IPS-11a (cell line): ENCODE data around the gene TBC1D1.
A peak's percentile ranks its signal among the peaks of the same experiment; 100 is the strongest.
"Not testable (repeated sequence)": the region's sequence is repeated elsewhere in the genome, so short reads cannot be mapped to it uniquely, and the experiment has no call there.

Source experiments
- H3K4me3 ChIP-seq: one replicate; pipeline ENCODE4 v1.5.1; 2013; ENCODE audit warnings: low read depth, low read length, control low read depth

The TBC1D1 gene

DNA sequence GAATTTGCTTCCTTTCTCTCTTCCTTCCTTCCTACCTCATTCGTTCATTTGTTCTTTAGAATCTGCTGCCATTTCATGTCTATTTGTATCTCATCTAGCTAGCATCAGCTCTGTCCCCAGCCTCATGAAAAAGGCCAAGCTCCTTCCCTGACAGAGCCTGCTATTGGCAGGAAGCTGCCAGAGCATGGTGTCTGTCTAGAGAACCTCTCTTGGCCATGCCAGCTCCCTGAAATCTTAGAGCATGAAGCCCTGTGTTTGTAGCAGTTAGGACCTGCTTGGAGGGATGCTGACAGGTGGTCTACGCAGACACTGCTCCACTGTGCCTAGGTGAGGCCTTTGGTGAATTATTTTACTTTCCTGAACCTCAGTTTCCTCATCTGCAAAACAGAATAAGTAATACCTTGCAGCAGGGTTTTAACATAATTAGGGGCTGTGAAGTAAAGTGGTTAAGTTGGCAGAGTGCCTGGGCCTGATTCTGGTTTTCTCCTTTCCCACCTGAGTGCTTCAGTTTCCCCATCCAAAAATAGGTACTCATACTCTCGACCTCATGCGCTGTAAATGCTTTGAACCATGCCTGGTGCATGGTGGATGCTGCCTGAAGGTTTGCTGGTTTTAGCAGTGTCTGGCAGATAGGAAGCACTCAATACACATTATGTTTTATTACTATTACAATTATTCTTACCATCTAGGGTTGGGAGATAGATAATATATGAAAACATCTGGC lies 74.0 kb downstream of the TBC1D1 start:
- H3K4me3 ChIP-seq, result no peak overlapping the region

DNA sequence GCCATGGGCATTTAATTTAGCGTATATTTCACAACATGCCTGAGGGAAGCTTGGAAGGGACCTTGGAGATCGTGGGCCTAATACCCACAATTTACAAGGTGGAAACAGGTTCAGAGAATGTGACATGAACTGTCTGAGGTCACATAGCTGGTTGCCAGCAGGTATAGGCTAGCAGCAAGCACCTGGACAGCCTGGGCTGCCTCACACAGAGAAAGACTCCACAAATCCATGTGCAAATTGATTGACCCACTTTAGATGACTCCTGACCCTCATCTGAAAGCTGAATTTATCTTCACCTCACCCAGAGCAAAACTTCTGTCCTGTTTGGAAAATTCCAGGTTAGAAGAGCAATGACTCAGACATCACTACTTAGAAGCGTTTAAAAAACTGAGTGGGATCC lies 75.2 kb downstream of the TBC1D1 start:
- H3K4me3 ChIP-seq, result no peak overlapping the region

DNA sequence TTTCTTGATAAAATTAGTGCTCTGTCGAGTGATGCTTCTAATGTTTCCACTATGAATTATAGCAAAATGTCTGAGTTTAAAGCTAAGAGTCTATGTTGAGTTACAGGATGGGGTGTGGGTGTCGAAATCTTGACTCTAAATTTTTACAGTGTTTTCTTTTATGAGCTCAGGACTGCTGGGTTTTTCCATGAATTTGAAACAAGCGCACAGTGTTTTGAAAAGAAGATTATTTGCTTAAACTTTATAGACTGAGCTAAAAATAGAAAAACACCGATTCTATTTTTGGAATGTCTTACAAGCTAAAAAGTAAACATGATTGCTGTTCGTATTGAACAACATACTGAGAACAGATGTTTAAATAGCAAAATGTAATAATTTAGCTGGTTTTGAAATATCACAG lies 76.9 kb downstream of the TBC1D1 start:
- H3K4me3 ChIP-seq, result no peak overlapping the region

DNA sequence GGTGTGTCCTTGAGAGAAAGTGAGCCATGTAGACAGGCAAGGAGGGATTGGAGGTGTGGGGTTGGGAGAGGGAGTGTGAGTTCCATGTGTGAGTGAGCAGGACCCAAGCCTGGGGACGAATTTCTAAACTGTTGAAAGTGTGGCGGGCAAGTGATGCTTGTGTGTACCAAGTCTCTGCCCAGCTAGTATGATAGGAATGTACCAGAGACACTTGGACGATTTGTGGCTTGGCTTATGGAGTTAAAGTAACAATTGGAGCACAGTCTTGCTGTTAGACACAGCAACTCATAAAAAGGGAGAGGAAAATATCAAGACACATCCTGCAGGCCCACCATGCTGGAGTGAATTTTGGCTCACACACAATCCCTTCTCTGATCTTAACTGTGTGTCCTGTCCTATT lies 77.9 kb downstream of the TBC1D1 start:
- no peak overlapping the region for H3K4me3 ChIP-seq

DNA sequence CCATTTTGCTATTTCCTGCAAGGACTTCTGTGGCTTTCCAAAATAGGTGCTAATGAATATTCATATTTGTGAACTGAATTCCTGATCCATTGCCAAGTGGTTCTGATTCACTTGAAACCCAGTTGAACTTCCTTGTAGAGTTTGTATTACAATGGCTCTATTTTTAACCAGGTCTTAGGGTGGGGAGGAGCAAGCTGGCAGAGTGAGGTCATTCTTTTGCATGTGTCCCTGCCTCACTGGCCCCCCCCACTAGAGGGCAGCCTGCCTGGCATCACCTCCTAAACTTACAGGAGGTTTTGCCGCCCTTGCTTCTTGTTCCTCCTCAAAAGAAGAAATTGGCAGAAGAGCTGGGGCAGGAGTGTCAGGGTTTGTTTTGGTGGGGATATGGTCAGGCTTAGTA lies 79.8 kb downstream of the TBC1D1 start:
- H3K4me3 ChIP-seq, result no peak overlapping the region

DNA sequence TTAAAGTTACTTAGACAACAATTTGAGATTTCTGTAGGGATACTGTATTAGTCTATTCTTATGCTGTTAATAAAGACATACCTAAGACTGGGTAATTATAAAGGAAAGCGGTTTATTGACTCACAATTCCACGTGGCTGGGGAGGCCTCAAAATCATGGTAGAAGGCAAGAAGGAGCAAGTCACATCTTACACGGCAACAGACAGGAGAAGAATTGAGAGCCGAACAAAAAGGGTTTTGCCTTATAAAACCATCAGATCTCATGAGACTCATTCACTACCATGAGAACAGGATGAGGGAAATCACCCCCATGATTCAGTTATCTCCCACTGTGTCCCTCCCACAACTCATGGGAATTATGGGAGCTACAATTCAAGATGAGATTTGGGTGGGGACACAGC lies 80.3 kb downstream of the TBC1D1 start:
- no peak overlapping the region for H3K4me3 ChIP-seq

DNA sequence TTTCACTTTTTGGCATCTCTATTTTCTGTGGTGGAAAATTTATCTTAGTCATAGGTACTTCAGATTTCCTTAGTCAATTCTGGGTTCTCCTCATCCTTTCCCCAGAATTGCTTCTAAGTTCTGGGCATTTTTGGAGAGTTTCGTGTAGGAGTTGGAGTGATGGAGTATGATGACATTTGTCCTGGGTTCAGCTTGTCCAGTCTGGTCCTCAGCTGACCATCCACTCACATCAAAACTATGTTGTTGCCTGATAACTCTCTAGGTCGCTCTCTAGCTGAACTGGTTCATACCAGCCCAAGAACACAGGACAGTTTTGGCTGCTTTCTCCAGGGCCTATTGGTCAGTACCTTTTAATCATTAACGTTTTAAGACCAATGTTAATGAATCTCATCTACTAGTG lies 82.6 kb downstream of the TBC1D1 start:
- H3K4me3 ChIP-seq, result no peak overlapping the region

DNA sequence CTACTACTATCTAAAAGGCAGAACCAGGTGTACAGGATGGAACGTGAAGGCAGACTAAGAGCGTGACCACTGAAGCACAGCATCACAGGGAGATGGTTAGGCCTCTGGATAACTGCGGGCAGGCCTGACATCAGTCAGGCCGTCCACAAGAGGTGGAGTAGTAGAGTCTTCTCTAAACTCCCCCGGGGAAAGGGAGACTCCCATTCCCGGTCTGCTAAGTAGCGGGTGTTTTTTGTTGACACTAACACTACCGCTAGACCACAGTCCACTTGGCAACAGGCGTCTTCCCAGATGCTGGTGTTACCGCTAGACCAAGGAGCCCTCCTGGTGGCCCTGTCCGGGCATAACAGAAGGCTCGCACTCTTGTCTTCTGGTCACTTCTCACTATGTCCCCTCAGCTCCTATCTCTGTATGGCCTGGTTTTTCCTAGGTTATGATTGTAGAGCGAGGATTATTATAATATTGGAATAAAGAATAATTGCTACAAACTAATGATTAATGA lies 84.5 kb downstream of the TBC1D1 start:
- H3K4me3 ChIP-seq, result not testable (repeated sequence)

DNA sequence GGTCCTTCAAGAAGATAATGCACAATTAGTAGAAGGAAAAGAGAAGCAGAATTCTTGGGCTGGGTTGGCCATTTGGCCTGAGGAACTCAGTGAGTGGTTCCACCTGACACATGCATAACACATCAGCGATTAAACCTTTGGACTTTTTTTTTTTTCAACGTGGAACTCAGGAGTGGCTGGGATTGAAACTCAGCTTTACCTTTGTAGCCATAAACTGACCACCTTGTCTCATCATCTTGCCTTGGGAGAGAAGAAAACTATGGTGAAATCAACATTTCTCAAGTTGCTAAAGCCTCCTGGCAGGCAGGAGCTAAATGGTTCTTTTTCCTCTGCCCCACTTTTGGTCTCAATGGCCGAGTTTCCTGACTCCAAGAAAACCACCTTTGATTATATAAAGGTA lies 85.6 kb downstream of the TBC1D1 start:
- H3K4me3 ChIP-seq, result peak overlapping the region; percentile 15

DNA sequence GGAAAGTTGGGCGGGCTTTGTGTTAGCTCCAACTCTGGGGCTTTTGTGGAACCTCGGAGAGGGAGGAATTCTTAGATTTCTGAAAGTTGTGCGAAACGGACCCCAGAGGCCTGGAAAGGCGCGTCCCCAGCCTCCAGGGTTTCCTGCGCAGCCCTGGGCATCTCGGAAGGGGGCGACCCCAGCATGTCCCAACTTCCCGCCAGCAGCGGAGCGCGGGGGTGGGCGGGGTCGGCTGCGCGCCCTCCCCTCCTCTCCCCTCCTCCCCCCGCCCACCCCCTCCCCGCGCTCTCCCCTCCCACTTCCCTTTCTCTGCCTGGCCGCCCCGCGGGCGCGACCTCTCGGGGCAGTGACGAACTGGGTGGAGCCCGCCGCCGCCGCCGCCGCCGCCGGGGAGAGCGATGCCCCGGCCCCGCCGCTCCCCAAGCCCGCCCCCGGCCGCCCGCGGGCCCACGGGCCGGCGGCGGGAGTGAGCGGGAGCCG lies 86.1 kb downstream of the TBC1D1 start:
- peak overlapping the region; percentile 63 for H3K4me3 ChIP-seq

DNA sequence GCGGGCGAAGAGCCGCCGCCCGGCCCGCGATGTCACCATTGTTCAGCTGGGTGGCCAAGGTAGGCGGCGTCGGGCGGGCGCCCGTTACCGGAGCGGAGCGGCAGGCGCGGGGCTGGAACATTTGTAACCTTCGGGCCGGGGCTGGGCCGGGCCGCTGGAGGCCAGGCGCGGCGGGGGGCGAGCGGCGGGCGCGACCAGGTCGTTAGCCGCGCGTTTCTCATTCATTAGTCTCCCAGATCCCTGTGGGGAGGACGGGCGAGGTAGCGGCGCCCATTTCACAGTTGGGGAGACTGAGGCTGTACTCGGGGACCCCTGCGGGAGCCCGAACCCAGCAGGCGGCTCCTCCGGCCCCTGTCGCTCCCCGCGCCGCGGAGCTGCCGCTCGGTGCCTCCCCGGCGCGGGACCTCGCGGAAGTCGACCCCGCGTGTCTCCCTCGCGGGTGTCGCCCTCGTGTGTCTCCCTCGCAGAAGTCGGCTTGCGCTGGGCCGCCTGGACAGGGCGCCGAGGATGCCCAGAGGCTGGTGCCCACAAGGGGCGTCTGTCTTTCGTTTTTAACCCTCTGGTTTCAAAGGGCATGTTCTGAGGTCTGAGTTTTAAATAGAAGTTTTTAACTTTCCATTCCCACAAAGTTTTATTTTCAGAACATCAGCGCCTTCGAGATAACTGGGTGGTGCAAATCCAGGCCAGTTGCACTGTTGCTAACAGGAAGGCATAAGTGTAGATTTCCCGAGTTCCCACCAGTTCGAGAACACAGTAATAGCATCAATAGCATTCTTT lies 86.8 kb downstream of the TBC1D1 start:
- H3K4me3 ChIP-seq, result peak overlapping the region; percentile 63

DNA sequence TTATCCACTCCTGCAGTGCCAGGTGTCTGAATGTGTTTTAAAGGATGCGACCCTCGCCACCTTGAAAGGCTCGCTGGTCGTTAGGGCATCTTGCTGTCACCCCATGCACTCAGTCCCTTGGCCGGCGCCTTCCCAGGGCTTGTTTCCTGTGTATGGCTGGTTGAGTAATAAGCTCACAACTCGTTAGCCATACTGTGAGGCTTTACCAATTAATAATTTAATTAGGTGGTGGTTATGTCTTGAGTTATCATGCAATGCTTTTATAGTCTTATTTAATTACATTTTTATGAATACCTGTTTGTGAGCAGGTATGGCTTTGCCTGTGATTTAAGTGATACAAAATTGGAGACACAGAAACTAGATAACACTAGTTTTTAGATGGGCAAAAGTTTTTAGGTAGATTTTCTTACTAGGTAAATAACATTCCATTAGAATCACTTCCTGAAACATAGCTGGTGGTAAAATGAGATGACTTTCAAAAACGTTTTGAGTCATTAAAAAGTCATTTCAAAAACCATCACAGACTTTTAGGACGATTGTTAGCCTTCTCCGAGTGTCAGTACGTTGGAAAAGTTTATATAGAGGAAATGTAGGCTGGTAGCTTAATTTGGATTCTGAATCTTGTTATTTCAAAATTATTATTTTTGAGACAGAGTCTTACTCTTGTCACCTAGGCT lies 87.5 kb downstream of the TBC1D1 start:
- H3K4me3 ChIP-seq, result peak overlapping the region; percentile 63

DNA sequence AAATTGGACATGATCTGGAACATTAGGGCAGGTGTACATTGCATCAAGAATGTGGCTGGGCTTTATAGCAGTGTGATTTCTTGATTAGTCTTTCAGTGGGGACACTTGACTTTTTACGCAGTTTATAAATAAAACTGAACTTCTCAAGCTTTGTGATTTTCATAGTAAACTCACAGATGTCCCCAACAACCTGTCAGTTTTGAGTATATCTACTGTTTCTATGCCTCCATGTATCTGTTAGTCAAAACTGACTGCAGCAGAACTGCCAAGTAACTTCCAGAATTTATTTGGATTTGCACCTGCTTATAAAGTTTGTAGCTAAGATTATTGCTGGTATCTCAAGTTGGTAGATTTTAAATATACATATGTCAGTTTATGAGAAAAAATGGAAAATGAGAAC lies 89.4 kb downstream of the TBC1D1 start:
- no peak overlapping the region for H3K4me3 ChIP-seq

DNA sequence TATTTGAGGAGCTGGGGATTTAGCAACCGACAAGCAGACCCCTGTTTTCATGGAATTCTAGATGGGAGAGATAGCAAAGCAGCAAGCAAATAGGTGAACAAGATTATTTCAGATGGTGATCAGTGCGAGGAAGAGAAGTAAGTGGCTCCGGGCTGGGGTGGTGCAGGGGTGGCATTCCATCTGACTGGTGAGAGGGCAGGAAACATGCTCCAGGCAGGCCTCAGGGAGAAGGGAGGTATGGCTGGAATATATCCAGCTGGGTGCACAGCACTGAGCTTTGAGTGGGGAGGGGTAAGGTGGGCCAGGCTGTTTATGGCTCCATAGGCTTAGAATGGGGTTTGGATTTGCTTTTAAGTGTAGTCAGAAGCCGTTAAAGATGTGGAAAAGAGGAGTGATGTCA lies 90.5 kb downstream of the TBC1D1 start:
- H3K4me3 ChIP-seq, result no peak overlapping the region

DNA sequence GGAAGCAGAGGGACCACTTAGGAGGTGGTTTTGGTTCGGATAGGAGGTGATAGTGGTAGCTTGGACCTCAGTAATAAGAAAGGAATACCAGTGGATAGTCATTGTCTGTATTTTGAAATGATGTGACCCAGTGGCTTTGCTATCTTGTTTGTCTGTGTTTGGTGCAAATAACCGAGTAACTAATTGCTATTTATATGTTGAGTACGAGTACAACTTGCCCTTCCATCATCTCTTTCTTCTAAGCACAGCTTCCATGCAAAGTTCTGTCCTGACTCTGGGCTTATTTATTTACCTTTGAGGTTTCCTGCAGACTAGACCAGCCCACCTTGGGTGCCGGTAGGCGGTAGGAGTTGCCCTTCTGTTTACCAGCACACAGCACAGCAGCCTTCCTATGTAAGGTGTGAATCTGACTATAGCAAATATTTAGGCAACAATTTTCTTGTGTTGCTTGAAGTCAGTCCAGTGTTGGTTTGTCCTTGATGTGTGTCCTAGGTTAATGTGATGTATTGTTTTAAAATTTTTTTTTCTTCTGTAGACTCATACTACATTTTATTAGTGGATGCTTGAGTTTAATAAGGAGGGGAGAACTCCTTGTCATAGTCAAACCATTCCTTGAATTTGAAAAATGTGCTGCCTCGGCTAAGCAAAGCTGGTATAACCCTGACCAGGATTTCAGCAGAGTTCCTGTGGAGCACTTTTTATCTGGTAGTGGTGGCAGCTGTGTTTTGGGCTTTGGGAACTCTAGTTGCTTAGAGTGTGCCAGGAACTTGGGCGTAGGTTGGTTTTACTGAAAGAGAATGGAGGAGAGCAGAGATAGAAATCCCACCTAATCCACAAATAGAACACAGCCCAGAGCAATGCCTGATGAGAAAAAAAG lies 91.2 kb downstream of the TBC1D1 start:
- H3K4me3 ChIP-seq, result no peak overlapping the region

DNA sequence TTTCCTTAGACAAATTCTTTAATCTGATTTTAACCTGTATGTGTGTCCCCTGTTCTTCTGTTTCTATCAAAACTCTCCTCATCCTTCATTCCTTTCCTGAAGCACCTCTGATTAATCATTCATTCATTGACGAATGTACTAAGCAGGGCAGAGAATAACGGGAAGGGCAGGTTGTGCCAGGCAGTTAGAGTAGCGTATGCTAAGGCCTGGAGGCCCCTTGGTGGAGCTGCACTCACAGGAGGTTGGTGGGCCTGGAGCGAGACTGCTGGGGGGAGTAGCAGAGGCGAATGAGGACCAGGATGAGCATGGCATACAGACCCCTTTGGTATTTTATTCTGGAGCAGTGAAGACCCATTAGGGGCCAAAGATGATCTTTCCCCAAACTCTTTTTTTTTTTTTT lies 91.9 kb downstream of the TBC1D1 start:
- H3K4me3 ChIP-seq, result no peak overlapping the region

DNA sequence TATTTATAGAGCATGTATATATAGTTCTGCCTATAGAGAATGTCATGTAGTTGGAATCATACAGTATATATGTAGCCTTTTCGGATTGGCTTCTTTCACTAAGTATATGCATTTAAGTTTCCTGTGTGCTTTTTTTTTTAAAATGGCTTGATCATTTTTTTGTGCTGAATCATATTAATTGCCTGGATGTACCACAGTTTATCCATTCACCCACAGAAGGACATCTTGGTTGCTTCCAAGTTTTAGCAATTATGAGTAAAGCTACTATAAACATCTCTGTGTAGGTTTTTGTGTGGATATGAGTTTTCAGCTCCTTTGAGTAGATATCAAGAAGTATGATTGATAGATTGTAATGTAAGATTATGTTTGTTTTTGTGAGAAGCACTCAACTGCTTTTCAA lies 93.1 kb downstream of the TBC1D1 start:
- no peak overlapping the region for H3K4me3 ChIP-seq

DNA sequence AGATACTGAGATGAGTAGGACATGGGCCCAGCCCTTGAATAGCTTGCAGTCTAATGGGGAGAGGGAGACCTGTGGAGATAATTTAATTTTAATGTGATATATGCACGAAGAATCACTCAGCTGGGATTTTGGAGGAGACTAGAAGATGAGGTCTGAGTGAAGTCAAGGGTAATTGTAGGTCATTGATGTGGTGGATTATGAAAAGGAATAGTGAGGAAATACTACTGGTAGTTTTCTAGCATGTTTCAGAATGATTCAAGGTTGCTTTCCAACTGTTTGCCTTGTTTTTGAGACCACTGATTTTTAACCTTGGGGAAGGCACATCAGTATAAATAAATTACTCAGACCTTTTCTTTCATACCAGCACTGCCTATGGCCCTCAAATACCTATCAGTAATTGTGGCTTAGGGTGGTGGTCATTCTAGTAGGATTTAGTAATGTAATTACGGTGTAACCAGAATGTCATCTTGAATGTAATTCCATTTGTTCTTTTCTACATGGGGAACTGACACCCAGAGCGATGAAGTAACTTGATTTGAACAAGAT lies 94.9 kb downstream of the TBC1D1 start:
- no peak overlapping the region for H3K4me3 ChIP-seq

DNA sequence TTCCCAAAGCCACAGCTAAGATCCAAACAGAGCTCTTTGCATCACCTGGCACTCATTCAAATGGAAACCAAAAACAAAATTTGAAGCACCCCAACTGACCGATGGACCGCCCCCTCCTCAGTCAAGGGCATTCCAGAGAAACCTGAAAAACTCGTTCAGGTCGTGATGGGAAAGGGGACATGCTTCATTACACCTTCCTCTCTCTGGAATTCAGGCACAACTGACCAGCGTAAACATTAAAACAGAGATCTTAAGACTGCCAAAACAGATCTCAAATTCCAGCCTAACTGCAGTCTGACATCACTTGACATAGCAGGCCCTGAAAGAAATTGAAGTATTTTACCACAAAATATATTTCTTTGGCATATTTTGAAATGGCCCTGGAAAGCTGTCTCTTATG lies 97.8 kb downstream of the TBC1D1 start:
- H3K4me3 ChIP-seq, result no peak overlapping the region
